NCI-H524 (cell line): Measurements from ENCODE around the gene RPS6KB1.
"Not testable (repeated sequence)": the region's sequence is repeated elsewhere in the genome, so short reads cannot be mapped to it uniquely, and the experiment has no call there.

Source experiments
- DNase-seq, 2 experiments: peaks; one replicate each; lab custom pipeline; 2025; lab: John Stamatoyannopoulos, UW

RPS6KB1 gene

GRCh38 chr17:59892924-59893675 lies at the start of gene RPS6KB1, which contains the start of gene TUBD1:
TSS of gene RPS6KB1 (plus strand) at chr17:59893121. CDS start at chr17:59893185, 64 bp downstream.
TSS of gene TUBD1 (minus strand) at chr17:59892943. CDS start at chr17:59891002, 1,941 bp downstream.
- peak; percentile 99 for DNase-seq

DNA sequence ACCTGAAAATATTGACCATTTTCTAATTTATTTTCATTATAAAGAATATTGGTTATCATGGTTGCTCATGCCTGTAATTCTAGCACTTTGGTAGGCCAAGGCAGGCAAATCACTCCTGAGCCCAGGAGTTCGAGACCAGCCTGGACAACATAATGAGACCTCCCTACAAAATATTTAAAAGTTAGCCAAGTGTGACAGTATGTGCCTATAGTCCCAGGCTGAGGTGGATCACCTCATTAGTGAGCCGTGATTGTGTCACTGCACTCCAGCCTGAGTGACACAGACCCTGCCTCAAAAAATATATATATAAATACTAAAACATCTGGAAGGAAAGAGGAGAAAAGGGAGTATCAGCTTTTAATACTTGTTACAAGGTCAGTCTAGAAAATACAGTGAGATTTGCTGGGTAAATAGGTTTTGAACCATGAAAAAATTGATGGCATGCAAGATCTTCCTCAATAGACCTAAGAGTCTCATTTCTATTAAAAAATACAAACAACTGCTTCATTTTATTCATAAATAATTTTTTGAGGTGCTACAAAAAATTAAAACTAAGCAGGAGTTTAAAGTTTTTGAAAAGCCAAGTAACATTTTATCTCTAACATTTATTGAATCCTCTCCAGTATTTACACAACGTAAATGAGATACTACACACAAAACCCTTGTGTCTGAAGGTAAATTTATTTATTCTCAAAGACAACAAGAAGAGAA lies 47.9 kb upstream of the RPS6KB1 start:
- peak in 1 of 2 experiments; percentile 32 for DNase-seq

DNA sequence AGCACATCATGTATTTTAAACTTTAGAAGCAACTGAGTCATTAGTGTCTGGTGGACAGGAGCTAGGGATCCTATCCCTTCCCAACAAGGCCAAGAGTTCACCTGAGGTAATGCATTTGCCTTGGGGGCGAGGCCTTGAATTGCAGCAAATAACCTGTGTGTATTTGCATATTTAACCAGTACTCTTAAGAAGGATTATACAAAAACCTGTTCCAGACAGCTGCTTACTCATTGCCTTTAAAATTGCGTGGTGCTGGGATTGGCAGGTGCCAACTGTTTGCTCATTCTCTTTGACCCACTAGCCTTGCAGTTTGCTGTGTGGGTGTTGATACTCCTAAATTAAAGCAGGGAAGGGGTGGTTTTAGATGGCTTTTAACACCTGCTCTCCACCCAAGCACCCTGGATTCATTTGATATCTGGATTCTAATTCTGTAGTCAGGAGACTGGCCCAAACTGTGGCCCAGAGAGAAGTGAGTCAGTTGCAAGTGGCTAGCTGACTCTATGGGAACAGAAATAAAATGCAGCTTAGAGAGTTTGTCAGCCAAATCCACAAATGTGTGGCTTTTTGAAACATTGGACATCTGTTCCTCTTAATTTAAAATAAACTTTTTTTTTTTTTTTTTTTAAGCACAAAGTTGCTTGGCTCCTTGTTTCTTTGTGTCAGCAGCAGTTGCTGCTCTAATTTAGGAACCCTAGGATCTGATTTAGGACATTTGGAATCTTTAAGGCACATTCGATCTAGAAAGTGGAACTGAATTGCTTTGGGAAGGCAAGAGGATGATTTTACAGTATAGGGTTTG lies 47.1 kb upstream of the RPS6KB1 start:
- peak; percentile 97 to 100 for DNase-seq

DNA sequence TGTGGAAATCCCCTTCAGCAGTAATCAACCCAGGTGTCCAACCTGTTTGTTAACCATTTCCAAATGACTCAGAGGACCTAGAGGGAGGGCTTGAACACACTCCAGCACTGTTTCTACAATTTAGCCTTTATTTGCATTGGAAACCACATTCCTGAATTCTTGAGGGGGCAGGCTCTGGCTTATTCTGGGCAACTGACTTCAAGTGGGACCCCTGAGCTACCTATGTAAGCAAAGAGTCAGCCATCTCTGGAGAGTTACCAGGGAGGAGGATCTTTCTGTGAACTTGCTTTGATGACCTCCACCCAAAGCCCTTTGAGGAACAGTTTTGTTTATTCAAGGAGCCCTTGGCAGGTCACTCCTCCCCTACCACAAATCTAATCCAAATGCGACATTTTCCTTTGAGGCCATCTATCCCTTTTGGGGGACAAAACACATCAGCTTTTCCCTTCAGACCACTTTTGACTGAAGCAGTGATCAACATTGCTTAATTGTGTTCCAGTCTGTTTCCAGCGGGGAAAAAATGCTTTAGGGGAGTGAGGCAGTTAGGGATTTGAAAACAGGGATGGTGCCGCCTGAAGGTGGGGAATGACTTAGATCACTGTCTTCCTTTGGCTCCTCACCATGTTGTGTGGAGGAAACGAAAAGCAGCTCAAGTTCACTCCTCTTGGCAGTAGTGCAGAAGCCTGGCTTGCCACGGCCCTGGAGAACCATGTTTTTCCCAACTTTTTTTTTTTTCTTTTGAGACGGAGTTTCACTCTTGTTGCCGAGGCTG lies 46.3 kb upstream of the RPS6KB1 start:
- DNase-seq: peak in 1 of 2 experiments; percentile 55

- DNase-seq: no peak
Measured at GRCh38 chr17:59848385-59848668, 44.6 kb upstream of the RPS6KB1 start.

- no peak for DNase-seq
Measured at GRCh38 chr17:59848778-59849177, 44.1 kb upstream of the RPS6KB1 start.

DNA sequence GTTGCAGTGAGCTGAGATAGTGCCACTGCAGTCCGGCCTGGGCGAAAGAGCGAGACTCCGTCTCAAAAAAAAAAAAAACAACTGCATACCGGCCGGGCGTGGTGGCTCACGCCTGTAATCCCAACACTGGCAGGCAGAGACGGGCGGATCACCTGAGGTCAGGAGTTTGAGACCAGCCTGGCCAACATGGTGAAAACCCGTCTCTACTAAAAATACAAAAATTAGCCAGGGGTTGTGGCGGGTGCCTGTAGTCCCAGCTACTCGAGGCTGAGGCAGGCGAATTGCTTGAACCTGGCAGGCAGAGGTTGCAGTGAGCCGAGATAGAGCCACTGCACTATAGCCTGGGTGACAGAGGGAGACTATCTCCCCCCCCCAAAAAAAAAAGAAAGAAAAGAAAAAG lies 42.6 kb upstream of the RPS6KB1 start:
- DNase-seq: not testable (repeated sequence)

- DNase-seq: no peak
Measured at GRCh38 chr17:59851439-59852375, 41.2 kb upstream of the RPS6KB1 start.

DNA sequence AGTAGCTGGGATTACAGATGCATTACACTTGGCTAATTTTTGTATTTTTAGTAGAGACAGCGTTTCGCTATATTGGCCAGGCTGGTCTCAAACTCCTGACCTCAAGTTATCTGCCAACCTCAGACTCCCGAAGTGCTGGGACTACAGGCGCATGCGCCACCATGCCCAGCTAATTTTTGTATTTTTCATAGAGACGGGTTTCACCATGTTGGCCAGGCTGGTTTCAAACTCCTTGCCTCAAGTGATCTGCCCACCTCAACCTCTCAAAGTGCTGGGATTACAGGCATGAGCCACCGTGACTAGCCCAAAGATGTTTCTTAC lies 40.1 kb upstream of the RPS6KB1 start:
- not testable (repeated sequence) for DNase-seq

- peak in 1 of 2 experiments; percentile 48 for DNase-seq
Measured at GRCh38 chr17:59853168-59853918, 39.6 kb upstream of the RPS6KB1 start.

GRCh38 chr17:59853919-59854729 lies 38.8 kb upstream of the RPS6KB1 start:
- not testable (repeated sequence) for DNase-seq

DNA sequence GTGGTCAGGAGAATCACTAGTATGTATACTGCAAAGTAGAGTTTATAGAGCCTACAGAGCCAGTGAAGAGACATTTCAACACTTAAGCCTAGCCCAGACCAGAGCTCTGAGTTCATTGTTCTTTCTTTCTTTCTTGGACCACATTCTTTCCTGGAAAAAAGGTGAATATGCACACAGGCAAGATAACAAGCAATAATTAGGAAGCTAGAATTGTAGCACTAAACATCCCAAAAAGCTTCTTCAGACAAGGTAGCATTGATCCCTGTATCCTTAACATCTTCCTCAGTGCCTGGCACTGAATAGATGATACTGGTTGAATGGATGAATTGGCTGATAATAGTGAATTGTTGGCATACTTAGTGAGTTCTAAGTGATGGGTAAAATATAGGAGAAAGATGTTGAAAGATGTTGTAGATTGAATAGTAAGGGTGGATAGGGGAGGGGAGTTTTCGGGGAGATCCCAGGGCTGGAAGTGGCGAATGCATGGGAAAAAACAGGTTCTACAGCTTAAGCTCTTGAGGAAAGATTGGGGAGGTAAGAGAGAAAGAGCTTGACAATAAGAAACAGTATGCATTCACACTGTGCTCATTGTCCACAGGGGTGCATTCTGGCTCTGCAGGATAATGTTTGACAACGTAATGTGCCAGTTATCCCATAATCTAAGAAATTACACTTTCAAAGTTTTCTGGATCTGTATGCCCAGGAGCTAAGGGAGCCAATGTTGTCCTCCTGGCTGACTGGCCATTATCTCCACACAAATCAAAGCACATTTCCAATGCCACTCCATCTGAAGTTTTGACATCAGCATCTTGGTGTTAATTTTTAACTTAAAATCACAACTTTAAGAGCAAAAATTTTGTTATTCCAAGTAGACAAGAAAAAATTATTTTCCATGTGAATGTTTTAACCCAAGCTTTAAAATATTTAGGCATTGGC lies 35.8 kb upstream of the RPS6KB1 start:
- no peak for DNase-seq

GRCh38 chr17:59858167-59858816 lies 34.6 kb upstream of the RPS6KB1 start:
- DNase-seq: no peak

GRCh38 chr17:59858932-59859331 lies 34.0 kb upstream of the RPS6KB1 start:
- no peak for DNase-seq

DNA sequence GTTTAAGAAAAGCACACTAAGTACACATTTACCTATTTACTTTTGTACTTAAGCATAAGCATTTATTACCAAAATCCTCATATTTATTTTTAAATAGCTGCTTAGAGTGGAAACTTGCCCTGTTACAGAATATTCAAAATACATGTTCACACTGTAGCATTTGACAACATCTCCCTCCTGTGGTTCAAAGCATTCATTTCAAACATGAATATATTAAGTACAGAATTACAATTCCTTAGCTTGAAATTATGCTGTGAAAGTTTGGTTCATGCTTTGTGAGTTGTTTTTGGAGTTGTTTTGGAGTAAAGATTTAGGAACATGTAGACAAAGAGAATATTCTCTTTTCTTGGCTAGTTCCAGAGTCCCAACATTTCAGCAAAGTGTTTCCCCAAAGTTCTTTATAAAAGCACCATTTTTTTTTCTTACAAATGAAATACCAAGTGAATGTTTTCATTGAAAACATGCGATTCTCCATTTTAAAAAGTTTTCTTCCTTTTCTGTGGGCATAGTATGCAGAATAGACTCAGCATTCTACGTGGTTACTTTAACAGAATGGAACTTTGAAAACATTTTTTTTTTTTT lies 33.4 kb upstream of the RPS6KB1 start:
- DNase-seq: peak in 1 of 2 experiments; percentile 69

DNA sequence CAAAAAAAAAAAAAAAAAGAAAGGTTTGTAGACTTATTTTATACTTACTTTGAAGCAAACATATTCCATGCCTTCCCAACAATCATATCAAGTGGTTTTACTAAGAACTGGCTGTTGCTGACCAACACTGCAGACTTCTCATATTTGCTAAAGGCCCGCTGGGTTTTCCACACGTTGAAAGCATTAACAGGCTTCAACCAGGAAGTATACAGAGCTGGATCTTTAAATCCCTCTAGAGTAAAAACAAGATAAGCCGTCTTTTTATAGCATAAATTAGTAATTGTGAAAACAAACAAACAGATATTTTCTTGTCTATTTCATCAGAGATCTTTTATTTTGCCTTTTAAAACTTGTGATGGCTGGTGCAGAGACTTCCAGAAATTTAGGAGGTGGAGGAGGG lies 29.3 kb upstream of the RPS6KB1 start:
- DNase-seq: no peak

DNA sequence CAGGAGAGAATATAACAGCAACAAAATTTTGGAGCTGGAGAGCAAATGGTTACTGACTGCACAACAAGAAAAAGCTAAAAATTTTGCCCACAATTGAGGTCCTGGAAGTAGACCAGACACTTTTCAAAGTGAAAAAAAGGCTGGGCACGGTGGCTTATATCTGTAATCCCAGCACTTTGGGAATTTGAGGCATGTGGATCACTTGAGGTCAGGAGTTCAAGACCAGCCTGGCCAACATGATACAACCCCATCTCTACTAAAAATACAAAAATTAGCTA lies 23.0 kb upstream of the RPS6KB1 start:
- DNase-seq: no peak
